Neural cell (in vitro differentiated cells): ENCODE data around the gene GAL.

ENCODE experiments used
- EP300 ChIP-seq: fragments of 450-650 bp; conservative IDR thresholded peaks from 2 replicates; pipeline ENCODE4 v1.6.1; 2014; ENCODE audit warnings: antibody characterized with exemption, mild to moderate bottlenecking, moderate library complexity; ENCODE audit not compliant: poor library complexity, severe bottlenecking
- EZH2 ChIP-seq: fragments of 200-600, 300-800 bp; shearing (Covaris generic), sonication (generic); IDR thresholded peaks from 2 replicates; pipeline ENCODE4 v1.6.1; 2014; ENCODE audit warnings: antibody characterized with exemption, low read length, borderline replicate concordance, mild to moderate bottlenecking; ENCODE audit not compliant: insufficient read depth, poor library complexity, severe bottlenecking
- POLR2AphosphoS5 ChIP-seq: IDR thresholded peaks from 2 replicates; pipeline ENCODE4 v1.6.1; 2012
- SMC3 ChIP-seq: fragments of 450-650 bp; conservative IDR thresholded peaks from 2 replicates; pipeline ENCODE4 v1.6.1; 2014; ENCODE audit warnings: antibody characterized with exemption, mild to moderate bottlenecking, moderate library complexity; ENCODE audit not compliant: poor library complexity
- TAF1 ChIP-seq: IDR thresholded peaks from 2 replicates; pipeline ENCODE4 v1.6.1; 2012; ENCODE audit warnings: low read depth
- TF ChIP-seq, protein P1 (sequence below): fragments of 450-650 bp; IDR thresholded peaks from 2 replicates; pipeline ENCODE4 v1.5.1; 2014; ENCODE audit warnings: antibody characterized with exemption, mild to moderate bottlenecking, moderate library complexity; ENCODE audit not compliant: poor library complexity, severe bottlenecking
- TF ChIP-seq, protein P2 (sequence below): IDR thresholded peaks from 2 replicates; pipeline ENCODE4 v1.6.1; 2012; ENCODE audit warnings: borderline replicate concordance

GRCh38 chr11:68721075-68721474, 36.7 kb downstream of the GAL start:
- TF ChIP-seq, protein P1, sequence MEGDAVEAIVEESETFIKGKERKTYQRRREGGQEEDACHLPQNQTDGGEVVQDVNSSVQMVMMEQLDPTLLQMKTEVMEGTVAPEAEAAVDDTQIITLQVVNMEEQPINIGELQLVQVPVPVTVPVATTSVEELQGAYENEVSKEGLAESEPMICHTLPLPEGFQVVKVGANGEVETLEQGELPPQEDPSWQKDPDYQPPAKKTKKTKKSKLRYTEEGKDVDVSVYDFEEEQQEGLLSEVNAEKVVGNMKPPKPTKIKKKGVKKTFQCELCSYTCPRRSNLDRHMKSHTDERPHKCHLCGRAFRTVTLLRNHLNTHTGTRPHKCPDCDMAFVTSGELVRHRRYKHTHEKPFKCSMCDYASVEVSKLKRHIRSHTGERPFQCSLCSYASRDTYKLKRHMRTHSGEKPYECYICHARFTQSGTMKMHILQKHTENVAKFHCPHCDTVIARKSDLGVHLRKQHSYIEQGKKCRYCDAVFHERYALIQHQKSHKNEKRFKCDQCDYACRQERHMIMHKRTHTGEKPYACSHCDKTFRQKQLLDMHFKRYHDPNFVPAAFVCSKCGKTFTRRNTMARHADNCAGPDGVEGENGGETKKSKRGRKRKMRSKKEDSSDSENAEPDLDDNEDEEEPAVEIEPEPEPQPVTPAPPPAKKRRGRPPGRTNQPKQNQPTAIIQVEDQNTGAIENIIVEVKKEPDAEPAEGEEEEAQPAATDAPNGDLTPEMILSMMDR = no peak
- TF ChIP-seq EP300 (no peak), POLR2AphosphoS5 (no peak), SMC3 (no peak), EZH2 (no peak), TAF1 (no peak)
- TF ChIP-seq, protein P2, sequence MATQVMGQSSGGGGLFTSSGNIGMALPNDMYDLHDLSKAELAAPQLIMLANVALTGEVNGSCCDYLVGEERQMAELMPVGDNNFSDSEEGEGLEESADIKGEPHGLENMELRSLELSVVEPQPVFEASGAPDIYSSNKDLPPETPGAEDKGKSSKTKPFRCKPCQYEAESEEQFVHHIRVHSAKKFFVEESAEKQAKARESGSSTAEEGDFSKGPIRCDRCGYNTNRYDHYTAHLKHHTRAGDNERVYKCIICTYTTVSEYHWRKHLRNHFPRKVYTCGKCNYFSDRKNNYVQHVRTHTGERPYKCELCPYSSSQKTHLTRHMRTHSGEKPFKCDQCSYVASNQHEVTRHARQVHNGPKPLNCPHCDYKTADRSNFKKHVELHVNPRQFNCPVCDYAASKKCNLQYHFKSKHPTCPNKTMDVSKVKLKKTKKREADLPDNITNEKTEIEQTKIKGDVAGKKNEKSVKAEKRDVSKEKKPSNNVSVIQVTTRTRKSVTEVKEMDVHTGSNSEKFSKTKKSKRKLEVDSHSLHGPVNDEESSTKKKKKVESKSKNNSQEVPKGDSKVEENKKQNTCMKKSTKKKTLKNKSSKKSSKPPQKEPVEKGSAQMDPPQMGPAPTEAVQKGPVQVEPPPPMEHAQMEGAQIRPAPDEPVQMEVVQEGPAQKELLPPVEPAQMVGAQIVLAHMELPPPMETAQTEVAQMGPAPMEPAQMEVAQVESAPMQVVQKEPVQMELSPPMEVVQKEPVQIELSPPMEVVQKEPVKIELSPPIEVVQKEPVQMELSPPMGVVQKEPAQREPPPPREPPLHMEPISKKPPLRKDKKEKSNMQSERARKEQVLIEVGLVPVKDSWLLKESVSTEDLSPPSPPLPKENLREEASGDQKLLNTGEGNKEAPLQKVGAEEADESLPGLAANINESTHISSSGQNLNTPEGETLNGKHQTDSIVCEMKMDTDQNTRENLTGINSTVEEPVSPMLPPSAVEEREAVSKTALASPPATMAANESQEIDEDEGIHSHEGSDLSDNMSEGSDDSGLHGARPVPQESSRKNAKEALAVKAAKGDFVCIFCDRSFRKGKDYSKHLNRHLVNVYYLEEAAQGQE = no peak
